H9 (cell line): ENCODE results near the gene CDYL2. TPM values are rescaled to one million over a fixed set of nuclear protein-coding genes. Genes with fewer than 3 reads are reported as not detected.

ENCODE experiments used
- DNase-seq: peaks from one replicate; pipeline ENCODE4 v3.0.0-alpha.2; 2017
- H2AFZ ChIP-seq: one replicate; pipeline ENCODE4 v1.6.1; 2013; ENCODE audit warnings: mild to moderate bottlenecking, low read length, control low read depth, moderate library complexity
- H2AK5ac ChIP-seq: 2 replicates; pipeline ENCODE4 v1.6.1; 2013; ENCODE audit warnings: low read length, control low read depth, mixed read lengths; ENCODE audit not compliant: insufficient read length
- H2BK120ac ChIP-seq: one replicate; pipeline ENCODE4 v1.6.1; 2013; ENCODE audit warnings: low read depth, mild to moderate bottlenecking, low read length, control low read depth, inconsistent platforms; ENCODE audit not compliant: poor library complexity, severe bottlenecking
- H2BK12ac ChIP-seq: 2 replicates; pipeline ENCODE4 v1.6.1; 2013; ENCODE audit warnings: low read length, control low read depth, mixed read lengths, low read depth; ENCODE audit not compliant: insufficient read length
- H2BK15ac ChIP-seq: 2 replicates; pipeline ENCODE4 v1.6.1; 2013; ENCODE audit warnings: low read depth, low read length, control low read depth
- H2BK20ac ChIP-seq: one replicate; pipeline ENCODE4 v1.6.1; 2013; ENCODE audit warnings: low read depth, mild to moderate bottlenecking, low read length, control low read depth, inconsistent platforms; ENCODE audit not compliant: poor library complexity, severe bottlenecking
- H2BK5ac ChIP-seq: 2 replicates; pipeline ENCODE4 v1.6.1; 2013; ENCODE audit warnings: low read length, control low read depth, mixed read lengths; ENCODE audit not compliant: insufficient read length
- H3K14ac ChIP-seq: 2 replicates; pipeline ENCODE4 v1.6.1; 2013; ENCODE audit warnings: low read length, control low read depth; ENCODE audit not compliant: insufficient read depth
- H3K18ac ChIP-seq: 2 replicates; pipeline ENCODE4 v1.6.1; 2013; ENCODE audit warnings: low read depth, mild to moderate bottlenecking, mixed read lengths, low read length, control low read depth; ENCODE audit not compliant: insufficient read length
- H3K23ac ChIP-seq: 2 replicates; pipeline ENCODE4 v1.6.1; 2013; ENCODE audit warnings: low read length, control low read depth, mixed read lengths, low read depth; ENCODE audit not compliant: insufficient read length
- H3K23me2 ChIP-seq: 2 replicates; pipeline ENCODE4 v1.6.1; 2013; ENCODE audit warnings: low read depth, mild to moderate bottlenecking, mixed read lengths, low read length, control low read depth; ENCODE audit not compliant: insufficient read length, poor library complexity, severe bottlenecking
- H3K27ac ChIP-seq: 2 replicates; pipeline ENCODE4 v1.5.1; 2013; ENCODE audit warnings: low read length, control low read depth, mixed read lengths, low read depth; ENCODE audit not compliant: insufficient read length
- H3K27me3 ChIP-seq: 2 replicates; pipeline ENCODE4 v1.6.1; 2013; ENCODE audit warnings: low read length, control low read depth, inconsistent platforms; ENCODE audit not compliant: insufficient read depth
- H3K4ac ChIP-seq: 2 replicates; pipeline ENCODE4 v1.6.1; 2013; ENCODE audit warnings: low read depth, mild to moderate bottlenecking, control low read depth, inconsistent platforms, low read length, moderate library complexity
- H3K4me1 ChIP-seq: 2 replicates; pipeline ENCODE4 v1.6.1; 2013; ENCODE audit warnings: low read length, control low read depth, inconsistent platforms; ENCODE audit not compliant: insufficient read depth
- H3K4me2 ChIP-seq: 2 replicates; pipeline ENCODE4 v1.6.1; 2013; ENCODE audit warnings: low read length, control low read depth, mixed read lengths; ENCODE audit not compliant: insufficient read length, insufficient read depth
- H3K56ac ChIP-seq: 2 replicates; pipeline ENCODE4 v1.6.1; 2013; ENCODE audit warnings: low read depth, mild to moderate bottlenecking, mixed read lengths, low read length, control low read depth; ENCODE audit not compliant: insufficient read length
- H3K79me1 ChIP-seq: 2 replicates; pipeline ENCODE4 v1.6.1; 2013; ENCODE audit warnings: low read depth, mild to moderate bottlenecking, moderate library complexity, low read length, control low read depth, inconsistent platforms; ENCODE audit not compliant: insufficient read depth, poor library complexity, severe bottlenecking
- H3K79me2 ChIP-seq: 2 replicates; pipeline ENCODE4 v1.6.1; 2013; ENCODE audit warnings: low read length, control low read depth, inconsistent platforms; ENCODE audit not compliant: insufficient read depth
- H3K9ac ChIP-seq: 2 replicates; pipeline ENCODE4 v1.6.1; 2013; ENCODE audit warnings: low read length, control low read depth, mixed read lengths; ENCODE audit not compliant: insufficient read length; ENCODE audit errors: extremely low read depth
- H3K9me3 ChIP-seq: one replicate; pipeline ENCODE4 v1.6.1; 2013; ENCODE audit warnings: low read depth, low read length, inconsistent platforms; ENCODE audit not compliant: control insufficient read depth
- H3T11ph ChIP-seq: one replicate; pipeline ENCODE4 v1.6.1; 2013; ENCODE audit warnings: mild to moderate bottlenecking, low read length, control low read depth, inconsistent platforms
- H4K20me1 ChIP-seq: one replicate; pipeline ENCODE4 v1.6.1; 2013; ENCODE audit not compliant: control insufficient read depth, insufficient read length, insufficient read depth
- H4K5ac ChIP-seq: 2 replicates; pipeline ENCODE4 v1.6.1; 2013; ENCODE audit warnings: low read depth, mild to moderate bottlenecking, mixed read lengths, low read length, control low read depth; ENCODE audit not compliant: insufficient read length
- H4K8ac ChIP-seq: replicated peaks from 2 replicates; pipeline ENCODE4 v1.6.1; 2013; ENCODE audit warnings: low read length, control low read depth, mixed read lengths, low read depth; ENCODE audit not compliant: insufficient read length
- H4K91ac ChIP-seq: 2 replicates; pipeline ENCODE4 v1.6.1; 2013; ENCODE audit warnings: low read depth, mild to moderate bottlenecking, moderate library complexity, mixed read lengths, low read length, control low read depth; ENCODE audit not compliant: insufficient read length
- H3K27ac Mint-ChIP-seq, 3 experiments: 2 replicates in 2 of 3; 3 replicates in 1 of 3; pipeline ENCODE4 v1.8.0; 2020 to 2021; ENCODE audit warnings: mixed read lengths in 3 of 3, mild to moderate bottlenecking in 1 of 3, moderate library complexity in 1 of 3
- H3K27me3 Mint-ChIP-seq: 2 replicates; pipeline ENCODE4 v1.8.0; 2021; ENCODE audit warnings: low read depth, mild to moderate bottlenecking, moderate library complexity, mixed read lengths
- H3K36me3 Mint-ChIP-seq, 3 experiments: 2 replicates in 2 of 3; 3 replicates in 1 of 3; pipeline ENCODE4 v1.8.0; 2020 to 2021; ENCODE audit warnings: low read depth in 3 of 3, mixed read lengths in 3 of 3; ENCODE audit not compliant: insufficient read depth in 1 of 3
- H3K4me1 Mint-ChIP-seq, 2 experiments: 2 replicates each; pipeline ENCODE4 v1.8.0; 2020; ENCODE audit warnings: mixed read lengths in 2 of 2
- H3K4me3 Mint-ChIP-seq, 2 experiments: 2 replicates in 1 of 2; 3 replicates in 1 of 2; pipeline ENCODE4 v1.8.0; 2020 to 2021; ENCODE audit warnings: mild to moderate bottlenecking in 2 of 2, mixed read lengths in 2 of 2, moderate library complexity in 1 of 2
- H3K9me3 Mint-ChIP-seq, 2 experiments: 2 replicates in 1 of 2; 3 replicates in 1 of 2; pipeline ENCODE4 v1.8.0; 2020; ENCODE audit warnings: mild to moderate bottlenecking in 2 of 2, mixed read lengths in 2 of 2, moderate library complexity in 1 of 2
- WGBS: extraction: QIAGEN DNeasy Blood & Tissue Kit; methylation state at CpG from one replicate; pipeline ENCODE4 v1.1.7; 2013; ENCODE audit warnings: missing lambda C conversion rate, low lambda C conversion rate, mixed read lengths; ENCODE audit not compliant: insufficient read length; ENCODE audit errors: extremely low coverage; 5-methylcytosine and 5-hydroxymethylcytosine counted together
- total RNA-seq: library from RNA; stranded (reverse); gene quantifications from 2 replicates; pipeline ENCODE4 v1.2.1, GENCODE V29; 2021
- TF ChIP-seq, protein P1 (sequence below): fragments of 200-600 bp; sonication (generic); conservative IDR thresholded peaks from 3 replicates; pipeline ENCODE4 v1.8.0; 2021; ENCODE audit warnings: antibody characterized with exemption, mild to moderate bottlenecking

Gene CDYL2
- total RNA-seq, 1 experiment from 2014 or later = 4.2 TPM

DNA sequence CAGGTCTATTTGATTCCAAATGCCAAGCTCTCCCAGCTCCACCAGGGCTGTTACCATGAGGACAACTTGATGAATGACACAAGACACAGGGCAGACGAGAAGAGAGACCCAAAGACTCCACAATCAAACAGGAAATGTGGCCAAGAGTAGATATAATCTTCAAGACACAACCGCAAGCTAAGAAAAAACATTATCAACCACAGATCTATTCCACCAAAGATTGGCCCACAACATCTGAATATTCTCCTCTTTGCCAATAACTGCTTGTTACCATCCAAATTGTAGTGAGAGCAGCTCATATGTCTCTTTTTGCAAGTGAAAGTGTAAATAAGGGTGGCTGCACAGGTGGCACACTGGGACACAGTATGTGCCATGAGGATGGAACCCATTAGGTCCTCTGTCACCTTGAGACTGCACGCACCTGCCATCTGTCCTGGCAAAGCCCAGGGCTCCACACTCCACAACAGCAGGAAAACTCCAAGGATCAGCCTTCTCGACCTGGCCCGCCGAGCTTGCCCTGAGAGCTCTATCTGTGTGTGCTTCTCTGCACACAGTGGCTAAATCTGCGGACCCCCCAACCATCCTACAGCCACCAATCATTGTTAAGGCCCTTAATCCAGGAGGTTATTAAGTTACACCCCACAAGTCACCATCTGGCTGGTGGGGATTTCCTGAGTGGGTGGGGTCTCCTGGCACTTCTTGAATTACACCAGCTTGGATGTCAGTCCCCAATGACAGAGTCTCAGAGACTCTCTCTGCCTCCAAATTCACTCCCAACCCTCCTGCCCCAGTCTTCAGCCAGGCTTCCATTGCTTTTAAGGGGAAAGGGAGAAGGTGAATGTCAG, 213.1 kb downstream of the CDYL2 start:
- Mint-ChIP-seq H3K4me3 (no peak overlapping the region), H3K27ac (peak overlapping the region in 1 of 3 experiments; percentile 40; a peak in 1 of 7 replicates), H3K4me1 (no peaks in the 10 kb centered on the region), H3K36me3 (peaks cover 0 to 1% (median 0%) of the 10 kb centered on the region in 3 experiments; a peak in 4 of 7 replicates), H3K27me3 (peaks cover 20% of the 10 kb centered on the region), H3K9me3 (peaks cover 8 to 52% of the 10 kb centered on the region in 2 experiments)
- no peak overlapping the region for H2BK15ac ChIP-seq
- no peak overlapping the region for H4K5ac ChIP-seq
- WGBS = no CpG with 5 or more reads among the region's 7 CpGs
- no peak overlapping the region for H2BK20ac ChIP-seq
- H3K27me3 ChIP-seq = no peaks in the 10 kb centered on the region
- DNase-seq = no peak
- H3K23ac ChIP-seq = no peak overlapping the region
- no peak overlapping the region for H3K14ac ChIP-seq
- H2AK5ac ChIP-seq = no peak overlapping the region
- no peak overlapping the region for H2AFZ ChIP-seq
- H4K8ac ChIP-seq = no peak overlapping the region
- no peak overlapping the region for H3K9ac ChIP-seq
- no peaks in the 10 kb centered on the region for H3K79me1 ChIP-seq
- no peak overlapping the region for H2BK5ac ChIP-seq
- H3K4ac ChIP-seq = no peak overlapping the region
- TF ChIP-seq, protein P1, sequence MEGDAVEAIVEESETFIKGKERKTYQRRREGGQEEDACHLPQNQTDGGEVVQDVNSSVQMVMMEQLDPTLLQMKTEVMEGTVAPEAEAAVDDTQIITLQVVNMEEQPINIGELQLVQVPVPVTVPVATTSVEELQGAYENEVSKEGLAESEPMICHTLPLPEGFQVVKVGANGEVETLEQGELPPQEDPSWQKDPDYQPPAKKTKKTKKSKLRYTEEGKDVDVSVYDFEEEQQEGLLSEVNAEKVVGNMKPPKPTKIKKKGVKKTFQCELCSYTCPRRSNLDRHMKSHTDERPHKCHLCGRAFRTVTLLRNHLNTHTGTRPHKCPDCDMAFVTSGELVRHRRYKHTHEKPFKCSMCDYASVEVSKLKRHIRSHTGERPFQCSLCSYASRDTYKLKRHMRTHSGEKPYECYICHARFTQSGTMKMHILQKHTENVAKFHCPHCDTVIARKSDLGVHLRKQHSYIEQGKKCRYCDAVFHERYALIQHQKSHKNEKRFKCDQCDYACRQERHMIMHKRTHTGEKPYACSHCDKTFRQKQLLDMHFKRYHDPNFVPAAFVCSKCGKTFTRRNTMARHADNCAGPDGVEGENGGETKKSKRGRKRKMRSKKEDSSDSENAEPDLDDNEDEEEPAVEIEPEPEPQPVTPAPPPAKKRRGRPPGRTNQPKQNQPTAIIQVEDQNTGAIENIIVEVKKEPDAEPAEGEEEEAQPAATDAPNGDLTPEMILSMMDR = no peak
- H3K79me2 ChIP-seq = no peaks in the 10 kb centered on the region
- no peaks in the 10 kb centered on the region for H3K4me1 ChIP-seq
- H4K91ac ChIP-seq = no peak overlapping the region
- no peak overlapping the region for H3K4me2 ChIP-seq
- H3K9me3 ChIP-seq = no peaks in the 10 kb centered on the region
- H3K23me2 ChIP-seq = no peaks in the 10 kb centered on the region
- no peak overlapping the region for H2BK12ac ChIP-seq
- no peak overlapping the region for H2BK120ac ChIP-seq
- H3K18ac ChIP-seq = no peak overlapping the region
- no peak overlapping the region for H3K56ac ChIP-seq
- no peak overlapping the region for H3K27ac ChIP-seq
- H3T11ph ChIP-seq = no peak overlapping the region
- H4K20me1 ChIP-seq = no peaks in the 10 kb centered on the region
